Stomach (tissue), 4 donors: ENCODE results near the gene MBD3L2.

Experiments used
- CTCF ChIP-seq, 7 experiments: fragments of 450-650 bp in 4 of 7; fragments of 200-600 bp in 3 of 7; sonication (generic) in 3 of 7; IDR thresholded peaks; one replicate each; pipeline ENCODE4 v1.5.1; 2016 to 2019; ENCODE audit warnings: antibody characterized with exemption in 7 of 7, control low read depth in 2 of 7, mild to moderate bottlenecking in 1 of 7
- POLR2A ChIP-seq, 4 donors: fragments of 450-650 bp; IDR thresholded peaks; one replicate each; pipeline ENCODE4 v1.6.1; 2016; ENCODE audit warnings: antibody characterized with exemption in 4 of 4, control low read depth in 2 of 4, mild to moderate bottlenecking in 1 of 4, moderate library complexity in 1 of 4

- TF ChIP-seq CTCF (IDR thresholded peaks at IDR 0.05) (no peak), POLR2A (IDR thresholded peaks at IDR 0.05) (no peak)
These were observed 35.4 kb upstream of the MBD3L2 start for GRCh38 chr19:7013678-7014077.
